Measurements from ENCODE around the gene KCNT1.

DNA sequence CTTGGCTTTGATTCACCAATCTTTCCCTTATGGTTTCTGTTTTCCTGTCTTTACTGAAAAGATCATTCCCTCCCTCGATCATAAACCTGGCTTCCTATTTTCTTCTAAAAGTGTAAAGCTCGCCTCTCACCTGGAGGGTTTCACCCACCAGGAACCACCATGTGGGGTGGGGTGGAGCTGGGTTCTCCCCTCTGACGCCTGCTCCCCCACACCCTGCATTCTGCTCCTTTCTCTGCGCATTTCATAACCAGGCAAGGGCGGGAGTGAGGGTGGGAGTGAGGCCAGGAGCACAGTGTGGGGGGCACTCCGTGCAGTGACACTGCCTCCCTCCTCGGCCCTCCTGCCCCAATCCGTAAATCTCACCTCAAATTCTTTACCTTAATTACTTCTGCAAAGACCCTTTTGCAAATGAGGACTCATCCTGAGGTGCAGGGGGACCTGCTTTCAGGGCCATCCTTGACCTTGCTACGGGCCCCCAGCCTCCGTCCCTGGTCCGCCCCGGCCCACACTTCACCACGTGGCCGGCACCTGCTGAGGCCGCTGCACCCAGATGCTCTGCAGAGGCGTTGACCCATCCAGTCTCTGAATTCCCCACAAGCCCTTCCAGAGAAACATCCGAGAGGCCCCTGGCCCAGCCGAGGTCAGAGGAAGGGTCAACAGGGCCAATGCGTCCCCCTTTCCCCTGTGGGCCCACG is 59.3 kb downstream of the KCNT1 start:
- TF ChIP-seq EZH2 (IDR thresholded peaks at IDR 0.05; ENCODE audit: low read length) = no peak
- TF ChIP-seq, protein P1, sequence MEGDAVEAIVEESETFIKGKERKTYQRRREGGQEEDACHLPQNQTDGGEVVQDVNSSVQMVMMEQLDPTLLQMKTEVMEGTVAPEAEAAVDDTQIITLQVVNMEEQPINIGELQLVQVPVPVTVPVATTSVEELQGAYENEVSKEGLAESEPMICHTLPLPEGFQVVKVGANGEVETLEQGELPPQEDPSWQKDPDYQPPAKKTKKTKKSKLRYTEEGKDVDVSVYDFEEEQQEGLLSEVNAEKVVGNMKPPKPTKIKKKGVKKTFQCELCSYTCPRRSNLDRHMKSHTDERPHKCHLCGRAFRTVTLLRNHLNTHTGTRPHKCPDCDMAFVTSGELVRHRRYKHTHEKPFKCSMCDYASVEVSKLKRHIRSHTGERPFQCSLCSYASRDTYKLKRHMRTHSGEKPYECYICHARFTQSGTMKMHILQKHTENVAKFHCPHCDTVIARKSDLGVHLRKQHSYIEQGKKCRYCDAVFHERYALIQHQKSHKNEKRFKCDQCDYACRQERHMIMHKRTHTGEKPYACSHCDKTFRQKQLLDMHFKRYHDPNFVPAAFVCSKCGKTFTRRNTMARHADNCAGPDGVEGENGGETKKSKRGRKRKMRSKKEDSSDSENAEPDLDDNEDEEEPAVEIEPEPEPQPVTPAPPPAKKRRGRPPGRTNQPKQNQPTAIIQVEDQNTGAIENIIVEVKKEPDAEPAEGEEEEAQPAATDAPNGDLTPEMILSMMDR (optimal IDR thresholded peaks at IDR 0.05 in 1 of 3, IDR thresholded peaks at IDR 0.05 in 1 of 3, conservative IDR thresholded peaks at IDR 0.05 in 1 of 3; ENCODE audit: extremely low read depth in 1 of 3, insufficient read depth in 2 of 3, low read length in 3 of 3) = no peak

Data from keratinocyte (primary cell).